VCaP (cell line): Measurements from ENCODE around the gene FGD4.

Source experiments
- H3K27ac ChIP-seq: fragments of 450-650 bp; 2 replicates; pipeline ENCODE4 v1.5.1; 2017
- CTCF ChIP-seq: fragments of 450-650 bp; conservative IDR thresholded peaks from 2 replicates; pipeline ENCODE4 v1.5.1; 2017; ENCODE audit warnings: mild to moderate bottlenecking, moderate library complexity

The FGD4 gene

GRCh38 chr12:32455607-32456071, 56.3 kb downstream of the FGD4 start:
- TF ChIP-seq CTCF: peak; percentile 82
- H3K27ac ChIP-seq: peak overlapping the region; percentile 62

- no peak for TF ChIP-seq CTCF
- H3K27ac ChIP-seq: peak overlapping the region; percentile 62
These were observed 58.1 kb downstream of the FGD4 start for GRCh38 chr12:32457251-32458025.

GRCh38 chr12:32460638-32461037, 61.3 kb downstream of the FGD4 start:
- TF ChIP-seq CTCF: no peak
- no peak overlapping the region for H3K27ac ChIP-seq

- no peak for TF ChIP-seq CTCF
- H3K27ac ChIP-seq: no peak overlapping the region
These were observed 63.5 kb downstream of the FGD4 start for GRCh38 chr12:32462908-32463307.

- no peak for TF ChIP-seq CTCF
- no peak overlapping the region for H3K27ac ChIP-seq
These were observed 66.8 kb downstream of the FGD4 start for GRCh38 chr12:32466187-32466586.

GRCh38 chr12:32466986-32467711, 67.8 kb downstream of the FGD4 start:
- H3K27ac ChIP-seq: no peak overlapping the region

More at GRCh38 chr12:32466986-32467711, 67.8 kb downstream of the FGD4 start:
- TF ChIP-seq CTCF: no peak
